B cell (primary cell): ENCODE data around the gene RPS6KA1. TPM values are rescaled to one million over a fixed set of nuclear protein-coding genes. Genes with fewer than 3 reads are reported as not detected.

Experiments used
- ATAC-seq: fragments of 200-7000 bp; cut with Tn5 transposase; one replicate; pipeline ENCODE4 v1.10.0; 2021; ENCODE audit warnings: low read depth, mild to moderate bottlenecking, moderate number of reproducible peaks, moderate library complexity
- CTCF ChIA-PET: fragments of 350-600 bp; sonication (Branson Sonifier 250); formaldehyde crosslinking; loops from one replicate; lab custom pipeline; 2021; ENCODE audit warnings: antibody characterized with exemption, inconsistent platforms; lab: Charles Lee
- POLR2A ChIA-PET: fragments of 350-600 bp; sonication (Branson Sonifier 250); formaldehyde crosslinking; loops from one replicate; lab custom pipeline; 2021; ENCODE audit warnings: antibody characterized with exemption; lab: Charles Lee
- DNase-seq: peaks from one replicate; pipeline ENCODE4 v3.0.0; 2013
- H2AFZ ChIP-seq: 2 replicates; pipeline ENCODE4 v1.6.1; 2012; ENCODE audit warnings: mild to moderate bottlenecking, low read depth, low read length; ENCODE audit not compliant: insufficient read depth, poor library complexity, severe bottlenecking
- H3K27ac ChIP-seq, 2 donors: 1 replicate in 1 of 2; 2 replicates in 1 of 2; pipeline ENCODE4 v1.5.1; 2012 to 2013; ENCODE audit warnings: low read length in 2 of 2, mild to moderate bottlenecking in 2 of 2, moderate library complexity in 1 of 2
- H3K27me3 ChIP-seq, 4 experiments: fragments of 200-600 bp in 1 of 4; sonication (generic) in 1 of 4; replicated peaks in 1 of 4; 1 replicate in 2 of 4; 2 replicates in 2 of 4; pipeline versions ENCODE4 v1.6.1 to v1.7.0; 2013 to 2016; ENCODE audit warnings: low read length in 3 of 4, mild to moderate bottlenecking in 2 of 4, mixed read lengths in 1 of 4, moderate library complexity in 1 of 4; ENCODE audit not compliant: insufficient read depth in 4 of 4, control insufficient read depth in 3 of 4; ENCODE audit errors: control extremely low read depth in 1 of 4
- H3K36me3 ChIP-seq, 2 experiments: replicated peaks in 1 of 2; 1 replicate in 1 of 2; 2 replicates in 1 of 2; pipeline versions ENCODE4 v1.6.1 to v1.7.1; 2013; ENCODE audit warnings: low read length in 1 of 2; ENCODE audit not compliant: insufficient read depth in 2 of 2, control insufficient read depth in 1 of 2; ENCODE audit errors: control extremely low read depth in 1 of 2, extremely low read depth in 1 of 2
- H3K4me1 ChIP-seq, 2 donors: fragments of 200-600 bp in 1 of 2; sonication (generic) in 1 of 2; 1 replicate in 1 of 2; 2 replicates in 1 of 2; pipeline versions ENCODE4 v1.5.1 to v1.6.1; 2013 to 2017; ENCODE audit warnings: low read length in 2 of 2; ENCODE audit not compliant: control insufficient read depth in 2 of 2, insufficient read depth in 2 of 2
- H3K4me2 ChIP-seq: replicated peaks from 2 replicates; pipeline ENCODE3; 2012; ENCODE audit warnings: mild to moderate bottlenecking, low read depth, low read length; ENCODE audit not compliant: poor library complexity, severe bottlenecking
- H3K4me3 ChIP-seq, 5 experiments: fragments of 200-600 bp in 1 of 5; sonication (generic) in 1 of 5; 1 replicate in 3 of 5; 2 replicates in 2 of 5; pipeline versions ENCODE4 v1.5.1 to v1.7.0; 2011 to 2016; ENCODE audit warnings: low read length in 4 of 5, mild to moderate bottlenecking in 4 of 5, low read depth in 2 of 5, control low read depth in 1 of 5, moderate library complexity in 1 of 5; ENCODE audit not compliant: insufficient read depth in 1 of 5; ENCODE audit errors: control extremely low read depth in 1 of 5, extremely low read depth in 1 of 5
- H3K79me2 ChIP-seq: fragments of 200-600 bp; sonication (generic); one replicate; pipeline ENCODE4 v1.6.0; 2016; ENCODE audit warnings: low read length; ENCODE audit not compliant: control insufficient read depth, insufficient read depth
- H3K9ac ChIP-seq: fragments of 200-600 bp; sonication (generic); 2 replicates; pipeline ENCODE4 v1.6.1; 2017; ENCODE audit warnings: mild to moderate bottlenecking, low read length, moderate library complexity
- H3K9me3 ChIP-seq, 3 donors: one replicate each; pipeline versions ENCODE4 v1.6.1 to v1.7.1; 2013; ENCODE audit warnings: low read length in 2 of 3; ENCODE audit not compliant: control insufficient read depth in 2 of 3, insufficient read depth in 1 of 3; ENCODE audit errors: control extremely low read depth in 1 of 3
- H4K20me1 ChIP-seq: 2 replicates; pipeline ENCODE4 v1.6.0; 2012; ENCODE audit warnings: mild to moderate bottlenecking, low read length; ENCODE audit not compliant: insufficient read depth, control insufficient read depth, poor library complexity, severe bottlenecking
- H3K27ac Mint-ChIP-seq: one replicate; pipeline ENCODE4 v1.8.0; 2021; ENCODE audit warnings: mixed read lengths
- H3K27me3 Mint-ChIP-seq: one replicate; pipeline ENCODE4 v1.8.0; 2021; ENCODE audit warnings: mixed read lengths
- H3K4me1 Mint-ChIP-seq: one replicate; pipeline ENCODE4 v1.8.0; 2021; ENCODE audit warnings: mixed read lengths
- H3K4me3 Mint-ChIP-seq: one replicate; pipeline ENCODE4 v1.8.0; 2021; ENCODE audit warnings: mixed read lengths
- H3K9me3 Mint-ChIP-seq: one replicate; pipeline ENCODE4 v1.8.0; 2022; ENCODE audit warnings: mixed read lengths; ENCODE audit not compliant: insufficient read depth
- CTCF ChIP-seq: fragments of 200-600 bp; IDR thresholded peaks from one replicate; pipeline ENCODE4 v1.8.0; 2022; ENCODE audit warnings: antibody characterized with exemption, mild to moderate bottlenecking
- EZH2 ChIP-seq: IDR thresholded peaks from 2 replicates; pipeline ENCODE4 v1.6.1; 2012; ENCODE audit warnings: borderline replicate concordance, low read depth, mild to moderate bottlenecking, moderate library complexity, low read length; ENCODE audit not compliant: insufficient read depth, poor library complexity, severe bottlenecking
- WGBS: methylation state at CpG from one replicate; pipeline ENCODE4 v1.1.5; 2013; ENCODE audit warnings: missing lambda C conversion rate; ENCODE audit not compliant: insufficient coverage; 5-methylcytosine and 5-hydroxymethylcytosine counted together
- intact Hi-C: fragments of 100-400 bp; cut with micrococcal nuclease; formaldehyde crosslinking; loops from one replicate; pipeline ENCODE4 v1.10.0; 2022
- polyA plus RNA-seq: library from polyadenylated mRNA; depleted of rRNA; stranded (reverse); fragments of >200 nt; gene quantifications from 2 replicates; pipeline ENCODE4 v1.2.3, GENCODE V29; 2012
- total RNA-seq, 2 donors: library from RNA; stranded (reverse); fragments of 120-200 nt in 1 of 2; gene quantifications; 1 replicate in 1 of 2; 2 replicates in 1 of 2; pipeline versions ENCODE4 v1.2.3 to v1.2.4, GENCODE V29; 2013 to 2022

The RPS6KA1 gene
- total and polyA plus RNA-seq, 2 donors (not counting 1 experiment from before 2014, with no cell fraction given), result 72.0 to 99.9 TPM

- Histone ChIP-seq H3K9ac (no peak overlapping the region), H4K20me1 (no peaks in the 10 kb centered on the region), H3K36me3 (peaks cover 2 to 5% of the 10 kb centered on the region in 2 experiments), H3K4me1 (no peaks in the 10 kb centered on the region), H3K27ac (peak overlapping the region in 1 of 2 donors; percentile 44), H3K4me2 (no peak overlapping the region), H3K4me3 (no peak overlapping the region), H3K79me2 (peaks cover 7% of the 10 kb centered on the region), H3K9me3 (no peaks in the 10 kb centered on the region), H3K27me3 (no peaks in the 10 kb centered on the region), H2AFZ (no peak overlapping the region)
- DNase-seq (no peak), ATAC-seq (no peak)
- ChIA-PET CTCF (interaction anchor here (1.4 kb wide), 1 partner anchor 12 kb away, joined by 9 read pairs; no protein-coding TSS in a partner anchor), POLR2A (interaction anchor here (0.6 to 0.9 kb wide), 2 partner anchors 11 to 236 kb away, joined by 3 to 4 read pairs; partner anchors contain the start of gene HMGN2)
- WGBS, result 72% methylated on average over 2 of the region's 2 CpGs
- H3K27me3 Mint-ChIP-seq, result no peaks in the 10 kb centered on the region
- peak overlapping the region; percentile 46 for H3K27ac Mint-ChIP-seq
- peaks cover 5% of the 10 kb centered on the region for H3K4me1 Mint-ChIP-seq
- TF ChIP-seq EZH2 (no peak), CTCF (no peak)
- H3K9me3 Mint-ChIP-seq, result no peaks in the 10 kb centered on the region
- intact Hi-C loops, result no loop called here
- no peak overlapping the region for H3K4me3 Mint-ChIP-seq
Measured at GRCh38 chr1:26482921-26483320, 46.6 kb upstream of the RPS6KA1 start.

- Mint-ChIP-seq H3K4me1 (peaks cover 2% of the 10 kb centered on the region), H3K9me3 (no peaks in the 10 kb centered on the region), H3K4me3 (no peak overlapping the region), H3K27ac (peak overlapping the region; percentile 41), H3K27me3 (no peaks in the 10 kb centered on the region)
- Histone ChIP-seq H3K79me2 (peaks cover 7% of the 10 kb centered on the region), H3K9me3 (no peaks in the 10 kb centered on the region), H3K27me3 (no peaks in the 10 kb centered on the region), H3K9ac (no peak overlapping the region), H3K4me1 (no peaks in the 10 kb centered on the region), H3K27ac (no peak overlapping the region), H4K20me1 (no peaks in the 10 kb centered on the region), H2AFZ (no peak overlapping the region), H3K4me2 (no peak overlapping the region), H3K4me3 (no peak overlapping the region), H3K36me3 (peaks cover 0 to 2% of the 10 kb centered on the region in 2 experiments)
- WGBS, result no CpG with 5 or more reads among the region's 2 CpGs
- ChIA-PET POLR2A (interaction anchor here (0.9 kb wide), 1 partner anchor 12 kb away, joined by 3 read pairs; the partner anchor contains the start of gene HMGN2), CTCF (no interaction called here)
- intact Hi-C loops, result no loop called here
- DNase-seq (no peak), ATAC-seq (no peak)
- no peak for TF ChIP-seq EZH2
- no peak for TF ChIP-seq CTCF
Measured at GRCh38 chr1:26483980-26484379, 45.6 kb upstream of the RPS6KA1 start.
